AG10803 (cell line): ENCODE measurements around the gene SETD3.

ENCODE experiments used
- DNase-seq: peaks from one replicate; pipeline ENCODE4 v3.0.0; 2010; ENCODE audit warnings: low read depth
- H3K4me3 ChIP-seq: 2 replicates; pipeline ENCODE4 v1.5.1; 2011; ENCODE audit warnings: mild to moderate bottlenecking, low read length, control low read depth
- CTCF ChIP-seq: conservative IDR thresholded peaks from 2 replicates; pipeline ENCODE4 v1.5.1; 2011; ENCODE audit warnings: mild to moderate bottlenecking, low read length, control low read depth, inconsistent platforms

The SETD3 gene

GRCh38 chr14:99454246-99454645 is 26.4 kb downstream of the SETD3 start:
- DNase-seq = no peak
- TF ChIP-seq CTCF = no peak
- H3K4me3 ChIP-seq = no peak overlapping the region

DNA sequence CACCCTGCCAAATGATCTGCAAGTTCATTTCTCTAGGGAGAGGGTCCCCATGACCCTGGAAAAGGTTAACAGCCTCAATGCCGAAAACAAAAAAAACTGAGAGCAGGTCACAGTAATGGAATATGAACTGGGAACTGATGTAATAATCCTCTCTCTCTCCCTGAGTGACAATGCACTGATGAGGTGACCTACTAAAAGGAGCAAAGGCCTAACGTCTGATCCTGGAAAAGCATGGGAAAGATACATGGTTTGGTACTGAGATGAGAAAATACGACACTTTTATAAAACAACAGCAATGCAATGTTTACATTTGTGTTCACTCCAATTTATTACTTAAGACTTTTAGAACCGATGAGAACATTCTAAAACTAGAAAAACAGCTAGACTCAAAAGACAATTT is 27.7 kb downstream of the SETD3 start:
- DNase-seq = no peak
- TF ChIP-seq CTCF = no peak
- no peak overlapping the region for H3K4me3 ChIP-seq

DNA sequence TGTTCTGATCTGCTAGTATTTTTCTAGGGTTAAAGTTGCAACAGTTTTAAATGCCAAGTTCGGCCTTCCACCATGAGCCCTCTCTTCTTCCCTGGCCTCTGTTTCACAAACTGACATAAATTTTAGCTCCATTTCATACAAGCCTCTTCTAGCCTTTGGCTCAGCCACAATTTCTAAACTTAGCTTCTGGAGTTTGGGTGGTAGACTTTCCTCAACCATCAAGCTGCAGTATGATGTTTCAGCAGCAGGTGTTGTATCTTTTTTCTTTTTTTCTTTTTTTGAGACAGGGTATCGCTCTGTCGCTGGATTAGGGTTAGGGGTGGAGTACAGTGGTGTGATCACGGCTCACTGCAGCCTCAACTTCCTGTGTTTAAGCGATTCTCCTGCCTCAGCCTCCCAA is 29.4 kb downstream of the SETD3 start:
- no peak for TF ChIP-seq CTCF
- no peak overlapping the region for H3K4me3 ChIP-seq
- DNase-seq = no peak

GRCh38 chr14:99450266-99450665 is 30.4 kb downstream of the SETD3 start:
- no peak for TF ChIP-seq CTCF
- no peak for DNase-seq

DNA sequence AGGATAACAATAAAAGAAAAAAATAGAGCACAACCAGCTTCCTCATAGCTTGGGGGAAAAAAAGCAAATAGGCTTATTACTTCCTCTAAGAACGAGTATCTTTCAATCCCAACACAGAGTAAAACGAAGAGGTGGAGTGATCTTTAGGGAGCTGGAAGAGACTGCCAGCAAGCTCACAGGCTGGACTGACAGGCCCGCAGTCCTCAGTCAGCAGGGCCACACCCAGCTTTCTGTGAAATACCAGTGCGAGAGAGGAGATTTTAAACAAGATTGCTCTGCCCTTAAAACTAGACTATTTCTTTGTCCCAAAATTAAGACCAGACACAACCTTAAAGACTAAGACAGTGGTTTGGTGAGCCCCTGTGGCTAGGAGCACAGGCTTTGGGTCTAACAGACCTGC is 32.9 kb downstream of the SETD3 start:
- no peak overlapping the region for H3K4me3 ChIP-seq
- TF ChIP-seq CTCF = no peak
- DNase-seq = no peak

More at GRCh38 chr14:99450266-99450665, 30.4 kb downstream of the SETD3 start:
- H3K4me3 ChIP-seq = no peak overlapping the region

DNA sequence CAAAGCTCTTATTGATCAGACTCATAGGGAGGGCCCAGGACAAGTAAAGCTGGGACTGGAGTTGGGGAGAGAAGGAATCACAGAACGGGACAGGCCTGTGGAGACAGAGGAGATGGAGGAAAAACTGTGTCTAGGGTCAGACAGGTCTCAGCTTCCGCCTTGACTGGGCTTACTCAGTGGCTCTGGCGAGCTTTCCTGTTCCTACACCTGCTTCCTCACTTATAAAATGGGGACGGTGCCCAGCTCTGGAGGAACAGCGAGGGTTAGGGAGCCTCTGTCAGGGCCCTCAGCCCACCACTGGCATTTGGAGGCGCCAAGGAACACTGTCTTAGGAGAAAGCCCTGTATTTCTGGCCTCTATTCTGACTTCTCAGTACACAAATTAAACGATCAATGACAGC is 34.7 kb downstream of the SETD3 start:
- no peak for TF ChIP-seq CTCF
- no peak for DNase-seq
- H3K4me3 ChIP-seq = no peak overlapping the region

- no peak overlapping the region for H3K4me3 ChIP-seq
- TF ChIP-seq CTCF = no peak
- no peak for DNase-seq
Measured at GRCh38 chr14:99441918-99442317, 38.7 kb downstream of the SETD3 start.
